COLO668 (cell line): ENCODE measurements around the gene RAPSN.
A peak's percentile ranks its signal among the peaks of the same experiment; 100 is the strongest.

Source experiments
- DNase-seq: peaks from one replicate; lab custom pipeline; 2025; ENCODE audit not compliant: unreplicated experiment; lab: John Stamatoyannopoulos, UW

Gene RAPSN

DNA sequence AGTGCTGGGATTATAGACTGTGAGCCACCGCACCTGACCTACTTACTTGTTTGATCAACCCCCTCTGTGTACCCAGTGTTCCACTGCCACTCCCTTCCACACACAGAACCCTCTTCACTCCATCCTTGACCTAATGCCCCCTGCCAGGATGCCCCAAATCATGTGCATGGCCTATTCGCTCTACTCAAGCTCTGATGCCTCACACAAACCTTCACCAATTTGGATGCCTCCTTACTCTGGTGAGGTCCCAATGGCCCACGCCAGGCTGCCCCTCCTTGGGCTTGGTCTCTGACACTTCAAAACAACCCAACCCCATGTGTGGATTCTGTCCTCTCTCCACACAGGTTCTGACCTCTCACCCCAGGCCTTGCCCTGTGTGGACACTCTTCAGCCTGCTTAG, 13.2 kb downstream of the RAPSN start:
- DNase-seq, result no peak

DNA sequence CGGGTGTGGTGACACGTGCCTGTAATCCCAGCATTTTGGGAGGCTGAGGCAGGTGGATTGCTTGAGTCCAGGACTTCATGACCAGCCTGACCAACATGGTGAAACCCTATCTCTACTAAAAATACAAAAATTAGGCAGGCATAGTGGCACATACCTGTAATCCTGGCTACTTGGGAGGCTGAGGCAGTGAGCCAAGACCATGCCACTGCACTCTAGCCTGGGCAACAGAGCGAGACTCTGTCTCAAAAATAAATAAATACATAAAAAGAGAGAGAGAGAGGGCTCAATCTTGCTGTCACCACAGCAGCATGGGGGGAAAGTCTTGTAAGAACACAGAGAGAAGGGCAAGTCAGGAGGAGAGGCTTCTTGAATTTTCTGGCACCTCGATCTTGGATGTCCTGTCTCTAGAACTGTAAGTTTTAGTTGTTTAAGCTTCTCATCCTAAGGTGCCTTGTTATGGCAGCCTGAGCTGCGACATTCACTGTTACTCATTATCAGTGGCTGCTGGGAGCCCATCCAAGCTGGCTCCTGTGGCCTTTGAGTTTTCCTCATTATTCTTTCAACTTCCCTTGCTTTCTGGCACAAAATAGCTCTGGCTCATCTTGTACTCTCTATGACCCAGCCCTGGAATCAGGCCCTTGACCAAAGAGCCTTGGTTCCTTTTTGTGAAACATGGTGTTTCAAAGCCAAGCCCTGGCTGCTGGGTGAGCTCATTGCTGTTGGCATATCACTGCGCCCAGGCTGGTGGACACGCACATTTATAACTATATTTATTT, 14.7 kb downstream of the RAPSN start:
- no peak for DNase-seq

DNA sequence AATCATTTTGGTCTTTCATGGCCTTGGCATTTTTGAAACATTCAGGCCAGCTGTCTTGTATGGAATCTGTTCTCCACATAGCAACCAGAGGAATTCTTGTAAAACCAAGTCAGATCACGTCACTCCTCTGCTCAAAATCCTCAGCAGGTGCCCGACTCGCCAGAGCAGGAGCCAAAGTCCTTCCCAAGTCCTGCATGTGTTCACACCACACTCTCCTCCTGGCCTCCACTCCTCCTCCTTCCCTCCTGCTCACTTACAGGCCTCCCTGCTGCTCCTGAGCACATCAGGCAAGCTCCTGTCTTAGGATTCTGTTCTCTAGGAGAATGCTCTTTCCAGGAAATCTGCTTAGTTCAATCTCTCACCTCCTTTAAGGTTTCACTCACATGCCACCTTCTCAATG, 15.8 kb downstream of the RAPSN start:
- no peak for DNase-seq

DNA sequence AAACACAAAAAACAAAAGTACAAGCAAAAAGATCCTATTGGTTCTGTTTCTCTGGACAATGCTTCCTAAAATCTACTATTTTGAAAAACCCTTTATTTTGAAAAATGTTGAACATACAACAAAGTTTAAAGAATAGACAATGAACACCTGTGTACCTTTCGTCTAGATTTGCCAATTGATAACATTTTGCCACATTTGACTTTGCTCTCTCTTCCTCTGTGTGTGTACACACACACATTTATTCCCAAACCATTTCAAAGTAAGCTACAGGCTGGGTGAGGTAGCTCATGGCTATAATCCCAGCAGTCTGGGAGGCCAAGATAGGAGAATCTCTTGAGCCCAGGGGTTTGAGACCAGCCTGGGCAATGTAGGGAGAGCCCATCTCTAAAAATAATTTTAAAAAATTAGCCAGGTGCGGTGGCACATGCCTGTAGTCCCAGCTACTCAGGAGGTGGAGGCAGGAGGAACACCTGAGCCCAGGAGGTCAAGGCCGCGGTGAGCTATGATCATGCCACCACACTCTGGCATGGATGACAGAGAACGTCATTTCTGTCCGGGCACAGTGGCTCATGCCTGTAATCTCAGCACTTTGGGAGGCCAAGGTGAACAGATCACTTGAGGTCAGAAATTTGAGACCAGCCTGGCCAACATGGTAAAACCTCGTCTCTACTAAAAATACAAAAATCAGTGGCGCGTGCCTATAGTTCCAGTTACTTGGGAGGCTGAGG, 17.4 kb downstream of the RAPSN start:
- no peak for DNase-seq

DNA sequence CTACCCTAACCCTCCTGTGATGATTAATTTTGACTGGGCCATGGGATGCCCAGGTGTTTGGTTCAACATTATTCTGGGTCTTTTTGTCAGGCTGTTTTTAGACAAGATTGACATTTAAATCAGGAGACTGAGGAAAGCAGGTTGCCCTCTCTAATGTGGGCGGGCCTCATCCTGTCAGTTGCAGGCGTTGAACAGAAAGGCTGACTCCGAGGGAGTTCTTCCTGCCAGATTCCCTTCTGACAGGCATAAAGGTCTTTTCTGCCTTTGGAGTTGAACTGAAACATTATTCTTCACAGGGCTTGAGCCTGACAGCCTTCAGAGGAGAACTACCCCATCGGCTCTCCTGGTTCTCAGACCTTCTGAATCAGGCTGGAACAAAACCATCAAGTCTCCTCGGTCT, 18.4 kb downstream of the RAPSN start:
- DNase-seq, result no peak

DNA sequence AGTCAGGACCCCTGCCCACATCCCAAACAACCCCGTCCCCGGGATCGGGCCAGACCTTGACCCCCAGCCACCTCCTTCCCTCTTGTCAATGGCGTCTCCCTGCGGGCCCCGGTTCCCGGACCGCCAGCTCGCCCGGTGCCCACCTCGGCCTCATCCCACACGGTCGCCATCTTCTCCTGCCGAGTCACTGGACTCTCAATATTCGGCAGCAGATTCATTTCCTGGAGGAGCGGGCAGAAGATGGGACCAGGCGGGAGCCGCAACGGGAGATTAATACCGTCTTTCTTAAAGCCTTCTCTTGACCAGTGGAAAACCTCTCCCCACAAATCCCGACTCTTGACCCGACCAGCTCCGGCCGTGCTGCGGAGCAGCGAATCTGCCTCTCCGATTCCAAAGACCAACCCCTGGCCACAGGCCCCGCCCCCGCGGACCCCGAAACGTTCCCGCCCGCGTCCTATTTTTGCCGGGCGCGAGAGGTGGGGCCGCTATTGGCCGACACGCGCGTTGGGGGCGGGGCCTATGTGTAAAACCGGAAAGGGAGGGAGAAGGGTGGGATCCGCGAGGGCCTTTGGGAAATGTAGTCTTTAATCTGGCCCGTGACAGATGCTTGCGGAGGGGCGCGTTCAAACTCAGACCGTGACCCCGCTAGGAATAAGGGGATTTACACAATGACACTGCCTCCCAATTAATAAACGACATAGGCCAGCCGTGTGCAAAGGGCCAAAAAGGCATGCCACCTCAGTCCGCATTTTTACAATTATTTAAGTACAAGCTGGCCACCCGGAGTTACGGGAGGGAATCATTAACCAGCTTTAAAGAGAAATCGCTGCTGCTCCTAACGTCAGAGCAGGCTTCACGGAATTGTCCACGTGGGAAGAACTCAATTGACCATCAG, 22.6 kb downstream of the RAPSN start, which contains the start of gene PSMC3:
Gene PSMC3, minus strand, starts transcription at position 378 of the 895 bp plus-strand sequence. Its CDS starts 160 bp downstream, at position 218.
- peak; percentile 100 for DNase-seq

DNA sequence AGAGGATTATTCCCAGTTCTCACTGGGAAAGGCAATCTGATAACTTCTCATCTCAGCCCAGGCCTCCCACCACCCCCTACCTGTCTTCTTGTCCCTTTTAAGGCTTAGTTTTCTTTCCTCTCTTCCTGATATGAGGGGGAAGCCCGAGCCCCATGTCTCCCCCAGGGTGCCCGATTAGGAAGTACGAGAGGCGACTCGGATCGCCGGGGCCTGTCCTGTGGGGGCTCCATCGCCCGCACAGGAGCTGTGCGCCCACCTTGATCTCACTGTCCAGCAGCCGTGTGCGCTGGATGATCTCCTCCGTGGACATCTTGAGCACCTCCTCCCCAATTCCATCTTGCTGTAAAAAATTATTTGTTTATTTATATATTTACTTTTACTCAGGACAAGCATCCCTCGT, 23.3 kb downstream of the RAPSN start:
- no peak for DNase-seq

DNA sequence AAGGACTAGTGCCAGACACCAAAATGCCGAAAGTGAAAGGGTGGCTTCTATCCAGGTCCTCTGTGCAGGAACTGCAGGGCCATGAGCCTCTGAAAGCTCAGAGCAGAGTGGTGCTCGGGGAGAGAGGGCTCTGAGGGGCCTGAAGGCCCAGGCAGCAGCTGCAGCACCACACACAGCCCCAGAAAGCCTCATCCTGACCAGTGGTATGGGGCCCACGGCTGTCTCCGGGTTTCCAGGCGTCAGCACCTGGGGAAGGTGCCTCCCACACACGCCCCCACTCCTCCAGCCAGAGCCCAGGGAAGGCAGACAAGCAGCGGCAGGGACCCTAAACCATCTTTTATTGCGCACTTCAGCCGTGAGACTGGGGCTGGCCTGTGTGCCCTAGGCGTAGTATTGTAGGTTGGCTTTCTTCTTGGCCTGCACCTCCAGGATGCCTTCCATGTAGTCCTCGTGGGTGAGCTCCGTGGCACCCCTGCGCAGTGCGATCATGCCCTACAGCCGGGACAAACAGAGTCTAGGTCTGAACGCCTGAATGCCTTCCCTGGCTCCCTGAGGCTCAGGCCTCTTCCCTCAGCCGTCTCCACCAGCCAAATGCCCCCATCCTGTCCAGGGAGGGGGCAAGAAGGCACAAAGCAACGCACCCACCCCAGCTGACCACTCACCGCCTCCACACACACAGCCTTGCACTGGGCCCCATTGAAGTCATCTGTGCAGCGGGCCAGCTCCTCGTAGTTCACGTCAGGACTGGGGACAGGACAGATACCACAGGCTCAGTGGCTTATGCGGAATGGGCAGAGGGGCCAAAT, 30.3 kb downstream of the RAPSN start:
- no peak for DNase-seq

DNA sequence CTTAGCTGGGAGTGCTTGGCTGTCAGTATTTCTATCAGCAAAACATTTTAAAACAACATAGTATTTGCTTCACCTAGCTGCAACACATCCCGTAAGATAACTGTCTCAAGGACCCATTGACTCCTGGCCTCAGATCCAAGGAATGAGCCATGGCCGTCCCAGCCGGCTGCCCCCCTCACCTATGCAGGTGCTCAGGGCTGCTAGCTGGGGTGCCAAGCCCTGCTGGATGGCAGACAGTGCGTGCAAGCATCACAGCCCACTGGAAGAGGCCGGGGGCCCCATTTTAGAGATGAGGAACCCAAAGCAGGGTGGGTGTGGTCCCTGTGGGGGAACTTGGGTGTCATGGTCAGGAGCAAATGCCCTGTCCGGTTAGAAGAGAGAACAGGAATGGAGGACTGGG, 31.2 kb downstream of the RAPSN start:
- DNase-seq, result no peak

DNA sequence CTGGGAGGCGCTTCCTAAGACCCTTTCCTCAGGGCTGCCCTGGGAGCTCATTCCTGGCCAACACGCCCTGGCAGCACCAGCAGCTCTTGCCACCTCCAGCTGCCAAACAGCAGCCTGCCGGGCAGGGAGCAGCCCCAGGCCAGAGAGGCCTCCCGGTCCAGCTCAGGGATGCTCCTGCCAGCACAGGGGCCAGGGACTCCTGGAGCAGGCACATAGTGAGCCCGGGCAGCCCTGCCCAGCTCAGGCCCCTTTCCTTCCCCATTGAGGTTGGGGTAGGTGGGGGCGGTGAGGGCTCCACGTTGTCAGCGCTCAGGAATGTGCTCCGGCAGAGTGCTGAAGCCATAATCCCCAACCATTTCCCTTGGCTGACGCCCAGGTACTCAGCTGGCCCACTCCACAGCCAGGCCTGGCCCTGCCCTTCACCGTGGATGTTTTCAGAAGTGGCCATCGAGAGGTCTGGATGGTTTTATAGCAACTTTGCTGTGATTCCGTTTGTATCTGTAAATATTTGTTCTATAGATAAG, 32.9 kb downstream of the RAPSN start:
- DNase-seq, result no peak

DNA sequence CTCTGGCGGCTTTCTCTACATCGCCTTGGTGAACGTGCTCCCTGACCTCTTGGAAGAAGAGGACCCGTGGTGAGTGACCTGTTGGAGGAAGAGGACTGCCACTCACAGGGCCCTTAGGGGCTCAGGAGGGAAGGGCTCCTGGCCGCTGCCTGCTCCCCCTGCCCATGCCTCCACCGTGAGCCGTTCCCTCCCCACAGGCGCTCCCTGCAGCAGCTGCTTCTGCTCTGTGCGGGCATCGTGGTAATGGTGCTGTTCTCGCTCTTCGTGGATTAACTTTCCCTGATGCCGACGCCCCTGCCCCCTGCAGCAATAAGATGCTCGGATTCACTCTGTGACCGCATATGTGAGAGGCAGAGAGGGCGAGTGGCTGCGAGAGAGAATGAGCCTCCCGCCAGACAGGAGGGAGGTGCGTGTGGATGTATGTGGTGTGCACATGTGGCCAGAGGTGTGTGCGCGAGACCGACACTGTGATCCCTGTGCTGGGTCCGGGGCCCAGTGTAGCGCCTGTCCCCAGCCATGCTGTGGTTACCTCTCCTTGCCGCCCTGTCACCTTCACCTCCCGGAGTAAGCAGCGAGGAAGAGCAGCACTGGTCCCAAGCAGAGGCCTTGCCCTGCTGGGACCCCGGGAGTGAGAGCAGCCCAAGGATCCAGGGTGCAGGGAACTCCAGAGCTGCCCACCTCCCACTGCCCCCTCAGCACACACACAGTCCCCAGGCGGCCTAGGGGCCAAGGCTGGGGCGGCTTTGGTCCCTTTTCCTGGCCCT, 33.7 kb downstream of the RAPSN start:
- DNase-seq, result no peak

DNA sequence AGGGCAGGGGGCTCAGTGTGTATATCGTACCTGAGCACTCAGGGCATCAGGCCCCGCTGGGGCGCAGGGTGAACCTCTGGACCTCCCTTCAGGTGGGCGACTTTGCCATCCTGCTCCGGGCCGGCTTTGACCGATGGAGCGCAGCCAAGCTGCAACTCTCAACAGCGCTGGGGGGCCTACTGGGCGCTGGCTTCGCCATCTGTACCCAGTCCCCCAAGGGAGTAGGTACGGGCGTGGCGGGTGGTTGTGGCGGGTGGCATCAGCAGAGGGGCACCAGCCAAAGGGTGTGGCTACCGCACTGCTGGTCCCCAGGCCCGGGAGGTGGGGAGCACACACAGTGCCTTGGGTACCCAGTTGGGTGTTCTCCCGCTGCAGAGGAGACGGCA, 34.3 kb downstream of the RAPSN start:
- no peak for DNase-seq

DNA sequence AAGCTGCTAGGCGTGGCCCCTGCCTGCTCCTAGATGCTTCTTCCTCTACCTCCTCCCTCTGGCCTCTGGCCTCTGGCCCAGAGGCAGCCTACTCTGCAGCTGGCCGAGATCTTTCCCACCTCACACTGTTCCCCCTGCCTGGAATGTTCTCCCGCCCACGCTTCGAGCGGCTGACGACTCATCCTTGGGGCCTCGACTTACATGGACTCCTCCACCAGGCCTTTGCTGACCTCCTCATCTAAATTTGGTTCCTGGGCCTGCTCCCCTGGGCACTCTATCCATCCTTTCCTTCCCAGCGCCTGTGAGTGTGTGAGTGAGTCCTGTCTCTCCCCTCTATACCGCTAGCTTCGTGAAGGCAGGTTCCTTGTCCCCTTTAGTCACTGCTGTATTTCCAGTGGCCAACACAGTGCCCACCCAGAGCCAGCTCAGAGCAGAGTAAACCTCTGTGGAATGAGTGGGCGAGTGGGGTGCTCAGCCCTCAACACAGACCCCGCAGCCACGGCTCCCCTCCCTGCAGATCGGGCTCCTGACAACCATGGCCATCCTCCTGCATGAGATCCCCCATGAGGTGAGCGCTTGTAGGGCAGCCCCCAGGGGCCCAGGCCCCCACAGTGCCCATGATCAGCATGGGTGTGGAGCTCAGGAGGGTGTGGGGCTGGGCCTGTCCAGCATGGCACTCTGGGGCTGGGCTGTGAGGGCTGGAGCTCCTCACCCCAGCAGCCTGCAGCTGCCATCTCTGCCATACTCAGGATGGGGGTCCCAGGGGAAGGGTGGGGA, 34.8 kb downstream of the RAPSN start:
- DNase-seq, result no peak

DNA sequence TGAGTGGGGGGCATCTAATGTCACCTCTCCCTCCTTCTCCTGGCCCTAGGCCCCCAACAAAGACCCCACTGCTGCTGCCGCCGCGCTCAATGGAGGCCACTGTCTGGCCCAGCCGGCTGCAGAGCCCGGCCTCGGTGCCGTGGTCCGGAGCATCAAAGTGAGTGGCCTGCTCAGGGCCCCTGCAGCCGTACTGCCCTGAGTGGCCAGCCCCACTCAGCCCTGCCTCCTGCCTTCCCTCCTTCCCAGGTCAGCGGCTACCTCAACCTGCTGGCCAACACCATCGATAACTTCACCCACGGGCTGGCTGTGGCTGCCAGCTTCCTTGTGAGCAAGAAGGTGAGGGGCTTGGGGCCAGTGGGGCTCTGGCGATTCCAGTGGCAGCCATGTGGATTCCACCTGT, 35.6 kb downstream of the RAPSN start:
- no peak for DNase-seq

DNA sequence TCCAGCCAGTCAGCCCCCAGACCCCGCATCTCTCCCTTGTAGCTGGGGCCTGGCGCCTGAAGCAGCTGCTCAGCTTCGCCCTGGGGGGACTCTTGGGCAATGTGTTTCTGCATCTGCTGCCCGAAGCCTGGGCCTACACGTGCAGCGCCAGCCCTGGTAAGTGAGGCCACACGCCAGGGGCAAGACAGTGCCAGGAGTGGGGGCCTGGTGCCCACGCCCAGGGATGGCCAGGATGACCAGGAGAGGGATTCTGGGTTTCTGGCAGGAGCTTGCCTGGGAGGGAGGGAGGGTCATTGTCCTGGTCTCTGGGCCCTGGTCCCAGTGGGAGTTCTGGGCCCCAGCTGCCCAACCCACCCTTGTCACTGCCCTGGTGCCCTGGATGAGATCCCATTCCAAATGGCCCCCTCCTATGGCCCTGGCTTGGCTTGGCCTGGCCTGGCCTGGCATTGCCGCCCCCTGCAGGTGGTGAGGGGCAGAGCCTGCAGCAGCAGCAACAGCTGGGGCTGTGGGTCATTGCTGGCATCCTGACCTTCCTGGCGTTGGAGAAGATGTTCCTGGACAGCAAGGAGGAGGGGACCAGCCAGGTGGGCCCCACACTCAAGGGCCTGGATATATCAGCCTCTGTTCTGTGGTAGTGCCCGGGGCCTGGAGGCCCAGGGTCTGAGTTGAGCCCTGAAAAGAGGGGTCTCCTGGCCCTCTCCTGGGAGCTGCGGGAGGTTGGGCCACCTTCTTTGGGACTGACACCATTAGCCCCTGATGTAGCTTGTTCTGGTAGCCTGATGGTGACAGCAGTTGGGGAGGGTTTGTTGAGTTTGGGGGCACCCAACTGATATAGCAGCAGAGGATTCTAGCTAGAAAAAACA, 36.8 kb downstream of the RAPSN start:
- DNase-seq, result peak; percentile 64

DNA sequence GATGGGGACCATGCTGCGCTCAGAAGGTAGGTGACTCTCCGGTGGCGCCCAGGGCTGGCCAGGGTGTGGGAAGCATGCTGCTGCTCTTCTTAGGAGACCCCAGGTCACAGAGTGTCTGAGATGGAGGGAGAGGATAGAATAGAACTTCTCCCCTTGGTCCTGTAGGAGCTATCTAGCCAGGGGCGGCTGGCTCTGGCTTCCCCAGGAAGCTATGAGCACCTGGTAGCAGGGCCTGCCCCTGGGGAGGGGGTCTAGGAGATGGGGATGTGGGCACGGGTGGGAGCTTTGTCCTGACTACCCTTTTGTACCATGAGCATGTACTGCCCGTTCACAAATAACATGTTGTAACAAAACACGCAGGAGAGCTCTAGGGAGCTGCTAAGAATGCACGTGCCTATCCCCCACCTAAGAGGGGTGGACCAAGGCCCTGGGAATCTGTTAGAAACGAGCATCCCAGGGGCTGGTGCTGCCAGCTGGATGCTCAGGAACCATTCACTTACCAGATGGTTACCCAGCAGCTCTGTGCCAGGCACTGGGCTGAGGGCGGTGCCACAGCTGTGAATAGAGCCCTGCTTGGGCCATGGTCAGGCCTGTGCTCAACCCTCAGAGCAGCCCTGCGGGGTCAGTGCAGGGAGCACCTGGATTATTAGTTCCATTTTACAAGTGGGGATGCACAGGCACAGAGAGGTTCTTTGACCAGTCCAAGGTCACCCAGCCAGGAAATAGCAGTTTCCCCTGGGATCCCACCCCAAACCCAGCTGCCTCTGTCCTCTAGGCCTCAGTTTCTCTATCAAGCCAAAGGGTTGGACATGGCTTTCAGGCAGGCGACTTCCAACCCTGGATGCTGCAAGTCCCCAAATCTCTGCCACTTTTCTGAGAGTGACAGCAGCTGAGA, 38.3 kb downstream of the RAPSN start:
- no peak for DNase-seq
